SK-N-SH (cell line): ENCODE measurements around the gene STOML1. TPM values are rescaled to one million over a fixed set of nuclear protein-coding genes. Genes with fewer than 3 reads are reported as not detected.
A peak's percentile ranks its signal among the peaks of the same experiment; 100 is the strongest.

ENCODE experiments used
- CTCF ChIA-PET: fragments of 300-600, 350-600 bp; formaldehyde crosslinking; extraction: SDS; loops from one replicate; lab custom pipeline; 2021; lab: Yijun Ruan, JAX
- POLR2A ChIA-PET: fragments of 350-600 bp; sonication (Branson Sonifier 250); formaldehyde crosslinking; extraction: SDS; loops from one replicate; lab custom pipeline; 2020; ENCODE audit warnings: antibody characterized with exemption, inconsistent platforms; lab: Yijun Ruan, JAX
- DNase-seq: peaks from one replicate; pipeline ENCODE4 v3.0.0; 2012
- H2AFZ ChIP-seq: fragments of 200-600 bp; sonication (generic); 2 replicates; pipeline ENCODE4 v1.8.1; 2016; ENCODE audit warnings: antibody characterized with exemption, mild to moderate bottlenecking, low read depth
- H3F3A ChIP-seq: fragments of 200-600 bp; sonication (generic); replicated peaks from 2 replicates; pipeline ENCODE3; 2016; ENCODE audit warnings: antibody characterized with exemption, mild to moderate bottlenecking; ENCODE audit not compliant: insufficient read depth
- H3K27ac ChIP-seq, 2 experiments: fragments of 200-500 bp in 1 of 2; fragments of 200-600 bp in 1 of 2; sonication (Bioruptor generic) in 1 of 2; sonication (generic), shearing (Covaris generic) in 1 of 2; 2 replicates each; pipeline versions ENCODE4 v1.5.1 to v1.6.1; 2014 to 2016; ENCODE audit warnings: low read depth in 2 of 2, inconsistent platforms in 1 of 2, low read length in 1 of 2, mild to moderate bottlenecking in 1 of 2, mixed read lengths in 1 of 2
- H3K27me3 ChIP-seq: fragments of 200-600 bp; sonication (generic), shearing (Covaris generic); 2 replicates; pipeline ENCODE4 v1.6.1; 2016; ENCODE audit warnings: mixed run types; ENCODE audit not compliant: insufficient read depth
- H3K36me3 ChIP-seq, 2 experiments: fragments of 200-500 bp in 1 of 2; fragments of 200-600 bp in 1 of 2; sonication (Bioruptor generic) in 1 of 2; sonication (generic) in 1 of 2; replicated peaks in 1 of 2; 2 replicates each; pipeline versions ENCODE3 to v1.5.1; 2014 to 2016; ENCODE audit warnings: low read length in 1 of 2, mild to moderate bottlenecking in 1 of 2; ENCODE audit not compliant: insufficient read depth in 2 of 2, control insufficient read depth in 1 of 2
- H3K4me1 ChIP-seq, 2 experiments: fragments of 200-500 bp in 1 of 2; fragments of 200-600 bp in 1 of 2; sonication (Bioruptor generic) in 1 of 2; sonication (generic), shearing (Covaris generic) in 1 of 2; 2 replicates each; pipeline versions ENCODE4 v1.5.1 to v1.6.1; 2014 to 2016; ENCODE audit warnings: low read depth in 1 of 2, low read length in 1 of 2, mixed run types in 1 of 2; ENCODE audit not compliant: insufficient read depth in 2 of 2, control insufficient read depth in 1 of 2
- H3K4me2 ChIP-seq: fragments of 200-600 bp; sonication (generic), shearing (Covaris generic); 2 replicates; pipeline ENCODE4 v1.6.1; 2017; ENCODE audit warnings: mixed run types
- H3K4me3 ChIP-seq, 2 experiments: fragments of 200-500 bp in 1 of 2; fragments of 200-600 bp in 1 of 2; sonication (Bioruptor generic) in 1 of 2; sonication (generic), shearing (Covaris generic) in 1 of 2; 2 replicates each; pipeline versions ENCODE4 v1.5.1 to v1.8.1; 2014 to 2016; ENCODE audit warnings: low read depth in 2 of 2, inconsistent platforms in 1 of 2, low read length in 1 of 2, mild to moderate bottlenecking in 1 of 2, mixed read lengths in 1 of 2, moderate library complexity in 1 of 2
- H3K79me2 ChIP-seq: fragments of 200-600 bp; sonication (generic); 2 replicates; pipeline ENCODE4 v1.8.1; 2017; ENCODE audit warnings: mild to moderate bottlenecking; ENCODE audit not compliant: insufficient read depth
- H3K9ac ChIP-seq: fragments of 200-600 bp; sonication (generic); 2 replicates; pipeline ENCODE4 v1.6.1; 2017; ENCODE audit warnings: mixed run types
- H3K9me2 ChIP-seq: fragments of 200-600 bp; sonication (generic); 2 replicates; pipeline ENCODE4 v1.6.1; 2017; ENCODE audit warnings: mixed run types
- H3K9me3 ChIP-seq: fragments of 200-600 bp; sonication (generic); 2 replicates; pipeline ENCODE4 v1.6.1; 2017; ENCODE audit warnings: mixed run types, mild to moderate bottlenecking, moderate library complexity
- H4K20me1 ChIP-seq: fragments of 200-600 bp; sonication (generic); 2 replicates; pipeline ENCODE4 v1.6.1; 2017; ENCODE audit warnings: mild to moderate bottlenecking, mixed run types; ENCODE audit not compliant: insufficient read depth
- EZH2phosphoT487 ChIP-seq: fragments of 200-600 bp; sonication (generic); IDR thresholded peaks from 2 replicates; pipeline ENCODE4 v1.6.1; 2017; ENCODE audit warnings: low read depth, mixed run types, mild to moderate bottlenecking, antibody characterized with exemption, moderate library complexity, borderline replicate concordance
- FOXM1 ChIP-seq: IDR thresholded peaks from 2 replicates; pipeline ENCODE4 v1.4.0; 2012; ENCODE audit warnings: low read depth, mild to moderate bottlenecking
- RFX5 ChIP-seq: IDR thresholded peaks from 2 replicates; pipeline ENCODE4 v1.6.1; 2012; ENCODE audit warnings: mild to moderate bottlenecking, improper control_type of control experiment, low read length
- WGBS: methylation state at CpG from one replicate; pipeline ENCODE4 v1.1.6; 2017; ENCODE audit warnings: low lambda C conversion rate; 5-methylcytosine and 5-hydroxymethylcytosine counted together
- polyA plus RNA-seq, 3 experiments: library from polyadenylated mRNA; depleted of rRNA; stranded (reverse); fragments of >200 nt; gene quantifications; 2 replicates each; pipeline ENCODE4 v1.2.3, GENCODE V29; 2012
- TF ChIP-seq, protein P1 (sequence below): fragments of 200-600 bp; sonication (generic); IDR thresholded peaks from 2 replicates; pipeline ENCODE4 v1.6.1; 2017; ENCODE audit warnings: antibody characterized with exemption, mild to moderate bottlenecking, moderate library complexity

STOML1 gene
- polyA plus RNA-seq, 1 of the 3 experiments (the other 2 are of a cell fraction) = 20.4 TPM

- no peak for TF ChIP-seq RFX5
- TF ChIP-seq, all 33 proteins: peak for 0
Measured at GRCh38 chr15:74039656-74040010, 47.5 kb upstream of the STOML1 start (continued).

GRCh38 chr15:74038707-74039655 is 46.9 kb upstream of the STOML1 start:
- Histone ChIP-seq H3K36me3 (peaks cover 0 to 36% of the 10 kb centered on the region in 2 experiments), H4K20me1 (no peaks in the 10 kb centered on the region), H3K9me3 (no peaks in the 10 kb centered on the region), H2AFZ (no peak overlapping the region), H3K9me2 (no peaks in the 10 kb centered on the region), H3K4me1 (peaks cover 8 to 22% of the 10 kb centered on the region in 2 experiments; a peak in 2 of 4 replicates), H3K9ac (no peak overlapping the region), H3F3A (no peaks in the 10 kb centered on the region), H3K27ac (no peak overlapping the region), H3K4me2 (peak overlapping the region; percentile 17; the same call in 1 of the 2 replicates), H3K27me3 (no peaks in the 10 kb centered on the region), H3K79me2 (no peaks in the 10 kb centered on the region), H3K4me3 (no peak overlapping the region)
- CTCF ChIA-PET = interaction anchor here (1.2 to 17.5 kb wide), 8 partner anchors 10 to 87 kb away, joined by 3 to 280 read pairs (median 10); no protein-coding TSS in a partner anchor
- POLR2A ChIA-PET = interaction anchor here (0.5 kb wide), 1 partner anchor 17 kb away, joined by 4 read pairs; no protein-coding TSS in a partner anchor
- no peak for TF ChIP-seq FOXM1
- WGBS = 90% methylated on average over 8 of the region's 9 CpGs
- no peak for DNase-seq

- no peak overlapping the region for H3K27ac ChIP-seq
- H3K4me2 ChIP-seq = no peak overlapping the region
- 94% methylated on average over 20 of the region's 21 CpGs for WGBS
- TF ChIP-seq, protein P1, sequence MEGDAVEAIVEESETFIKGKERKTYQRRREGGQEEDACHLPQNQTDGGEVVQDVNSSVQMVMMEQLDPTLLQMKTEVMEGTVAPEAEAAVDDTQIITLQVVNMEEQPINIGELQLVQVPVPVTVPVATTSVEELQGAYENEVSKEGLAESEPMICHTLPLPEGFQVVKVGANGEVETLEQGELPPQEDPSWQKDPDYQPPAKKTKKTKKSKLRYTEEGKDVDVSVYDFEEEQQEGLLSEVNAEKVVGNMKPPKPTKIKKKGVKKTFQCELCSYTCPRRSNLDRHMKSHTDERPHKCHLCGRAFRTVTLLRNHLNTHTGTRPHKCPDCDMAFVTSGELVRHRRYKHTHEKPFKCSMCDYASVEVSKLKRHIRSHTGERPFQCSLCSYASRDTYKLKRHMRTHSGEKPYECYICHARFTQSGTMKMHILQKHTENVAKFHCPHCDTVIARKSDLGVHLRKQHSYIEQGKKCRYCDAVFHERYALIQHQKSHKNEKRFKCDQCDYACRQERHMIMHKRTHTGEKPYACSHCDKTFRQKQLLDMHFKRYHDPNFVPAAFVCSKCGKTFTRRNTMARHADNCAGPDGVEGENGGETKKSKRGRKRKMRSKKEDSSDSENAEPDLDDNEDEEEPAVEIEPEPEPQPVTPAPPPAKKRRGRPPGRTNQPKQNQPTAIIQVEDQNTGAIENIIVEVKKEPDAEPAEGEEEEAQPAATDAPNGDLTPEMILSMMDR = peak; percentile 3; the same call in 1 of the 2 replicates
- no peak for TF ChIP-seq EZH2phosphoT487
- H3K9me2 ChIP-seq = no peaks in the 10 kb centered on the region
- no peak for DNase-seq
- CTCF ChIA-PET = interaction anchor here (0.6 to 17.5 kb wide), 29 partner anchors 8 to 303 kb away, joined by 3 to 280 read pairs (median 5); no protein-coding TSS in a partner anchor
- H3K9ac ChIP-seq = no peak overlapping the region
- no peaks in the 10 kb centered on the region for H3F3A ChIP-seq
- peaks cover 0 to 49% of the 10 kb centered on the region in 2 experiments for H3K36me3 ChIP-seq
- POLR2A ChIA-PET = interaction anchor here (1.0 kb wide), 1 partner anchor 86 kb away, joined by 4 read pairs; no protein-coding TSS in a partner anchor
- peaks cover 8 to 22% of the 10 kb centered on the region in 2 experiments; a peak in 2 of 4 replicates for H3K4me1 ChIP-seq
- no peak overlapping the region; a peak in 1 of 4 replicates for H3K4me3 ChIP-seq
- no peaks in the 10 kb centered on the region for H3K79me2 ChIP-seq
- no peaks in the 10 kb centered on the region for H4K20me1 ChIP-seq
- H2AFZ ChIP-seq = no peak overlapping the region
- H3K9me3 ChIP-seq = no peaks in the 10 kb centered on the region
- H3K27me3 ChIP-seq = no peaks in the 10 kb centered on the region
Measured at GRCh38 chr15:74037171-74038117, 45.3 kb upstream of the STOML1 start.
